WTC11 (cell line): ENCODE measurements around the gene SNRNP25. TPM values are rescaled to one million over a fixed set of nuclear protein-coding genes. Genes with fewer than 3 reads are reported as not detected.

Source experiments
- ATAC-seq: fragments of 200-7000 bp; cut with Tn5 transposase; 2 replicates; pipeline ENCODE4 v1.10.0; 2021; ENCODE audit warnings: mild to moderate bottlenecking, moderate library complexity
- CTCF ChIA-PET: fragments of 300-600 bp; sonication (Branson Sonifier 250); formaldehyde crosslinking; loops from one replicate; lab custom pipeline; 2021; ENCODE audit warnings: antibody characterized with exemption; lab: Charles Lee
- POLR2A ChIA-PET: fragments of 350-600 bp; sonication (Branson Sonifier 250); formaldehyde crosslinking; loops from one replicate; lab custom pipeline; 2021; ENCODE audit warnings: antibody characterized with exemption; lab: Charles Lee
- DNase-seq: peaks from one replicate; pipeline ENCODE4 v3.0.0; 2021; ENCODE audit warnings: low spot score
- H3K27ac Mint-ChIP-seq: 2 replicates; pipeline ENCODE4 v1.8.0; 2021; ENCODE audit warnings: mixed read lengths
- H3K27me3 Mint-ChIP-seq: 2 replicates; pipeline ENCODE4 v1.8.0; 2021; ENCODE audit warnings: low read depth, mild to moderate bottlenecking, moderate library complexity, mixed read lengths
- H3K36me3 Mint-ChIP-seq: 2 replicates; pipeline ENCODE4 v1.8.0; 2021; ENCODE audit warnings: mixed read lengths
- H3K4me1 Mint-ChIP-seq: 2 replicates; pipeline ENCODE4 v1.8.0; 2022; ENCODE audit warnings: mixed read lengths
- H3K4me3 Mint-ChIP-seq: 2 replicates; pipeline ENCODE4 v1.8.0; 2021; ENCODE audit warnings: mild to moderate bottlenecking, moderate library complexity, mixed read lengths
- H3K9me3 Mint-ChIP-seq: 2 replicates; pipeline ENCODE4 v1.8.0; 2021; ENCODE audit warnings: mixed read lengths
- ELF4 ChIP-seq: sonication (generic); formaldehyde crosslinking; IDR thresholded peaks from 2 replicates; pipeline ENCODE4 v1.8.1; 2022; ENCODE audit warnings: low read depth, mild to moderate bottlenecking, moderate library complexity, missing genetic modification reagents
- EMX1 ChIP-seq: fragments of 250-450 bp; sonication (Bioruptor Pico); IDR thresholded peaks from 2 replicates; pipeline ENCODE4 v1.8.0; 2021; ENCODE audit warnings: mild to moderate bottlenecking
- GABPB1 ChIP-seq: sonication (generic); formaldehyde crosslinking; IDR thresholded peaks from 2 replicates; pipeline ENCODE4 v1.8.1; 2023; ENCODE audit warnings: mild to moderate bottlenecking, missing genetic modification reagents
- JAZF1 ChIP-seq: fragments of 250-450 bp; sonication (Bioruptor Pico); IDR thresholded peaks from 2 replicates; pipeline ENCODE4 v1.9.0; 2021; ENCODE audit warnings: moderate library complexity, mild to moderate bottlenecking, inconsistent platforms
- KAT7 ChIP-seq: sonication (generic); formaldehyde crosslinking; IDR thresholded peaks from 2 replicates; pipeline ENCODE4 v1.8.1; 2023; ENCODE audit warnings: missing genetic modification reagents, mild to moderate bottlenecking, borderline replicate concordance
- MYBL2 ChIP-seq: sonication (generic); formaldehyde crosslinking; IDR thresholded peaks from 2 replicates; pipeline ENCODE4 v1.8.1; 2023; ENCODE audit warnings: mild to moderate bottlenecking, moderate library complexity, missing genetic modification reagents
- SMAD4 ChIP-seq: sonication (generic); formaldehyde crosslinking; IDR thresholded peaks from 2 replicates; pipeline ENCODE4 v1.8.0; 2022; ENCODE audit warnings: mild to moderate bottlenecking, missing genetic modification reagents
- TEAD1 ChIP-seq: sonication (generic); formaldehyde crosslinking; IDR thresholded peaks from 2 replicates; pipeline ENCODE4 v1.8.0; 2022; ENCODE audit warnings: mild to moderate bottlenecking, missing genetic modification reagents
- TP53 ChIP-seq: sonication (generic); formaldehyde crosslinking; IDR thresholded peaks from 2 replicates; pipeline ENCODE4 v1.8.1; 2023; ENCODE audit warnings: mild to moderate bottlenecking, missing genetic modification reagents
- ZBTB21 ChIP-seq: sonication (generic); formaldehyde crosslinking; IDR thresholded peaks from 2 replicates; pipeline ENCODE4 v1.8.1; 2023; ENCODE audit warnings: mild to moderate bottlenecking, missing genetic modification reagents, borderline replicate concordance
- ZNF317 ChIP-seq: sonication (generic); formaldehyde crosslinking; IDR thresholded peaks from 2 replicates; pipeline ENCODE4 v1.8.1; 2023; ENCODE audit warnings: low read depth, mild to moderate bottlenecking, moderate library complexity, missing genetic modification reagents, borderline replicate concordance
- ZNF416 ChIP-seq: fragments of 250-450 bp; sonication (Bioruptor Pico); IDR thresholded peaks from 2 replicates; pipeline ENCODE4 v1.9.0; 2021; ENCODE audit warnings: mild to moderate bottlenecking, inconsistent platforms
- total RNA-seq: library from RNA; stranded (reverse); gene quantifications from 3 replicates; pipeline ENCODE4 v1.2.3, GENCODE V29; 2021
- TF ChIP-seq, protein P1 (sequence below): fragments of 250-450 bp; sonication (Bioruptor Pico); IDR thresholded peaks from 2 replicates; pipeline ENCODE4 v1.9.0; 2021; ENCODE audit warnings: mild to moderate bottlenecking, borderline replicate concordance
- TF ChIP-seq, protein P2 (sequence below): fragments of 250-450 bp; sonication (Bioruptor Pico); IDR thresholded peaks from 2 replicates; pipeline ENCODE4 v1.9.0; 2021; ENCODE audit warnings: mild to moderate bottlenecking
- TF ChIP-seq, protein P3 (sequence below): sonication (generic); formaldehyde crosslinking; IDR thresholded peaks from 2 replicates; pipeline ENCODE4 v1.8.0; 2022; ENCODE audit warnings: mild to moderate bottlenecking, missing genetic modification reagents
- TF ChIP-seq, protein P4 (sequence below): sonication (generic); formaldehyde crosslinking; IDR thresholded peaks from 2 replicates; pipeline ENCODE4 v1.8.1; 2022; ENCODE audit warnings: low read depth, missing genetic modification reagents, borderline replicate concordance
- TF ChIP-seq, protein P5 (sequence below): sonication (generic); formaldehyde crosslinking; IDR thresholded peaks from 2 replicates; pipeline ENCODE4 v1.8.1; 2023; ENCODE audit warnings: mild to moderate bottlenecking, moderate library complexity, missing genetic modification reagents
- TF ChIP-seq, protein P6 (sequence below): fragments of 250-450 bp; sonication (Bioruptor Pico); IDR thresholded peaks from 2 replicates; pipeline ENCODE4 v1.9.0; 2021; ENCODE audit warnings: moderate library complexity, mild to moderate bottlenecking, inconsistent platforms, borderline replicate concordance

The SNRNP25 gene
- total RNA-seq, 1 experiment from 2014 or later: 55.9 TPM

DNA sequence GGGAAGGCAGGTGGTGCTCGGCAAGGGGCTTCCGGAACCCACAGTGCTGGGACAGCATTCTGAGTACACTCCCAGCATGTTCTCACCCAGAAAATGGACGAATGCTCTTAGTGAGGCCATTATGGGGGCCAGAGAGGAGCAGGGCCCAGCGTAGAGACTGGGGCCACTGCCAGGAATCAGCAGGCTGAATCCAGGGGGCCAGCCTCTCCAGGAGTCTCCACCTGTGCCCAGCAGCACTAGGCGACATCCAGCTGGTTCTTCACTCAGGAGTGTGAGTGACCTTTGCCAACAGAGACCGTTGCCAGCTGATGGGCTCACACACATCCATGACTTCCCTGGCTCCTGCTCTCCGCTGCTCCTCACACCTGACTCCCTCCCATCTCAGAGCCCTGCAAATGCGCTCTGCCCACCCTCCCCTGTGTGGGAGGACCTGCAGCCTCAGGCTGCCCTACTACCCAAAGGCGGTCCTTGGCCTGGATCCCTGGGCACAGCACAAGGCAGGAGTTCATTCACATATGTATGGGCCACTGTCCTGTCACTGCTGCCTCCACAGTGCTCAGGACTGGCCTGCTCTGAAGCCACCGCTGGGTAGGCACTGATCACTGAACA lies 13.7 kb downstream of the SNRNP25 start (continued):
- no peak for TF ChIP-seq ZBTB21 (CRISPR knock-in tag)
- no peak for TF ChIP-seq ZNF416 (CRISPR knock-in tag)
- TF ChIP-seq, protein P1, sequence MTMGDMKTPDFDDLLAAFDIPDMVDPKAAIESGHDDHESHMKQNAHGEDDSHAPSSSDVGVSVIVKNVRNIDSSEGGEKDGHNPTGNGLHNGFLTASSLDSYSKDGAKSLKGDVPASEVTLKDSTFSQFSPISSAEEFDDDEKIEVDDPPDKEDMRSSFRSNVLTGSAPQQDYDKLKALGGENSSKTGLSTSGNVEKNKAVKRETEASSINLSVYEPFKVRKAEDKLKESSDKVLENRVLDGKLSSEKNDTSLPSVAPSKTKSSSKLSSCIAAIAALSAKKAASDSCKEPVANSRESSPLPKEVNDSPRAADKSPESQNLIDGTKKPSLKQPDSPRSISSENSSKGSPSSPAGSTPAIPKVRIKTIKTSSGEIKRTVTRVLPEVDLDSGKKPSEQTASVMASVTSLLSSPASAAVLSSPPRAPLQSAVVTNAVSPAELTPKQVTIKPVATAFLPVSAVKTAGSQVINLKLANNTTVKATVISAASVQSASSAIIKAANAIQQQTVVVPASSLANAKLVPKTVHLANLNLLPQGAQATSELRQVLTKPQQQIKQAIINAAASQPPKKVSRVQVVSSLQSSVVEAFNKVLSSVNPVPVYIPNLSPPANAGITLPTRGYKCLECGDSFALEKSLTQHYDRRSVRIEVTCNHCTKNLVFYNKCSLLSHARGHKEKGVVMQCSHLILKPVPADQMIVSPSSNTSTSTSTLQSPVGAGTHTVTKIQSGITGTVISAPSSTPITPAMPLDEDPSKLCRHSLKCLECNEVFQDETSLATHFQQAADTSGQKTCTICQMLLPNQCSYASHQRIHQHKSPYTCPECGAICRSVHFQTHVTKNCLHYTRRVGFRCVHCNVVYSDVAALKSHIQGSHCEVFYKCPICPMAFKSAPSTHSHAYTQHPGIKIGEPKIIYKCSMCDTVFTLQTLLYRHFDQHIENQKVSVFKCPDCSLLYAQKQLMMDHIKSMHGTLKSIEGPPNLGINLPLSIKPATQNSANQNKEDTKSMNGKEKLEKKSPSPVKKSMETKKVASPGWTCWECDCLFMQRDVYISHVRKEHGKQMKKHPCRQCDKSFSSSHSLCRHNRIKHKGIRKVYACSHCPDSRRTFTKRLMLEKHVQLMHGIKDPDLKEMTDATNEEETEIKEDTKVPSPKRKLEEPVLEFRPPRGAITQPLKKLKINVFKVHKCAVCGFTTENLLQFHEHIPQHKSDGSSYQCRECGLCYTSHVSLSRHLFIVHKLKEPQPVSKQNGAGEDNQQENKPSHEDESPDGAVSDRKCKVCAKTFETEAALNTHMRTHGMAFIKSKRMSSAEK: no peak
- TF ChIP-seq GABPB1 (CRISPR knock-in tag): no peak
- TF ChIP-seq, protein P2, sequence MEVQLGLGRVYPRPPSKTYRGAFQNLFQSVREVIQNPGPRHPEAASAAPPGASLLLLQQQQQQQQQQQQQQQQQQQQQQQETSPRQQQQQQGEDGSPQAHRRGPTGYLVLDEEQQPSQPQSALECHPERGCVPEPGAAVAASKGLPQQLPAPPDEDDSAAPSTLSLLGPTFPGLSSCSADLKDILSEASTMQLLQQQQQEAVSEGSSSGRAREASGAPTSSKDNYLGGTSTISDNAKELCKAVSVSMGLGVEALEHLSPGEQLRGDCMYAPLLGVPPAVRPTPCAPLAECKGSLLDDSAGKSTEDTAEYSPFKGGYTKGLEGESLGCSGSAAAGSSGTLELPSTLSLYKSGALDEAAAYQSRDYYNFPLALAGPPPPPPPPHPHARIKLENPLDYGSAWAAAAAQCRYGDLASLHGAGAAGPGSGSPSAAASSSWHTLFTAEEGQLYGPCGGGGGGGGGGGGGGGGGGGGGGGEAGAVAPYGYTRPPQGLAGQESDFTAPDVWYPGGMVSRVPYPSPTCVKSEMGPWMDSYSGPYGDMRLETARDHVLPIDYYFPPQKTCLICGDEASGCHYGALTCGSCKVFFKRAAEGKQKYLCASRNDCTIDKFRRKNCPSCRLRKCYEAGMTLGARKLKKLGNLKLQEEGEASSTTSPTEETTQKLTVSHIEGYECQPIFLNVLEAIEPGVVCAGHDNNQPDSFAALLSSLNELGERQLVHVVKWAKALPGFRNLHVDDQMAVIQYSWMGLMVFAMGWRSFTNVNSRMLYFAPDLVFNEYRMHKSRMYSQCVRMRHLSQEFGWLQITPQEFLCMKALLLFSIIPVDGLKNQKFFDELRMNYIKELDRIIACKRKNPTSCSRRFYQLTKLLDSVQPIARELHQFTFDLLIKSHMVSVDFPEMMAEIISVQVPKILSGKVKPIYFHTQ (CRISPR knock-in tag): no peak

DNA sequence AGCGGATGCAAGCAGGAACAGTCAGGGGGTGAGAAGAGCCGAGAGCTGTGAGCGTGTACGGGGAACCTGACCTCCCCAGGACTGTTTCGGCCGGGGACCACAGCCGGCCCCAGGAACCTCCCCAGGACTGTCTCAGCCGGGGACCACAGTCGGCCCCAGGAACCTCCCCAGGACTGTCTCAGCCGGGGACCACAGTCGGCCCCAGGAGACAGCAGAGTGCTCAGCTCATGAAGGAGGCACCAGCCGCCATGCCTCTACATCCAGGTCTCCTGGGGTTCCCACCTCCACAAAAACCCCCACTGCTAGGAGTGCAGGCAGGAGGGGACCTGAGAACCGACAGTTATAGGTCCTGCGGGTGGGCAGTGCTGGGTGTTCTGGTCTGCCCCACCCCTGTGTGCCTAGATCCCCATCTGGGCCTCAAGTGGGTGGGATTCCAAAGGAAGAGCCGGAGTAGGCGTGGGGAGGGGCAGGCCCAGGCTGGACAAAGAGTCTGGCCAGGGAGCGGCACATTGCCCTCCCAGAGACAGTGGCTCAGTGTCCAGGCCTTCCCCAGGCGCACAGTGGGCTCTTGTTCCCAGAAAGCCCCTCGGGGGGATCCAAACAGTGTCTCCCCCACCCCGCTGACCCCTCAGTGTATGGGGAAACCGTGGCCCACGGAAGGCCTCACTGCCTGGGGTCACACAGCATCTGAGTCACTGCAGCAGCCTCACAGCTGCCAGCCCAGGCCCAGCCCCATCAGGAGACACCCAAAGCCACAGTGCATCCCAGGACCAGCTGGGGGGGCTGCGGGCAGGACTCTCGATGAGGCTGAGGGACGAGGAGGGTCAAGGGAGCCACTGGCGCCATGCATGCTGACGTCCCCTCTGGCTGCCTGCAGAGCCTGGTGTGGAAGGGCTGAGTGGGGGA lies 14.5 kb downstream of the SNRNP25 start:
- H3K27me3 Mint-ChIP-seq: no peaks in the 10 kb centered on the region
- ATAC-seq: no peak
- peaks cover 6% of the 10 kb centered on the region for H3K36me3 Mint-ChIP-seq
- H3K27ac Mint-ChIP-seq: peak overlapping the region; percentile 87
- no peak for DNase-seq
- no peak for TF ChIP-seq EMX1 (CRISPR knock-in tag)
- TF ChIP-seq, protein P3, sequence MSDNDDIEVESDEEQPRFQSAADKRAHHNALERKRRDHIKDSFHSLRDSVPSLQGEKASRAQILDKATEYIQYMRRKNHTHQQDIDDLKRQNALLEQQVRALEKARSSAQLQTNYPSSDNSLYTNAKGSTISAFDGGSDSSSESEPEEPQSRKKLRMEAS (CRISPR knock-in tag): no peak
- TF ChIP-seq, protein P4, sequence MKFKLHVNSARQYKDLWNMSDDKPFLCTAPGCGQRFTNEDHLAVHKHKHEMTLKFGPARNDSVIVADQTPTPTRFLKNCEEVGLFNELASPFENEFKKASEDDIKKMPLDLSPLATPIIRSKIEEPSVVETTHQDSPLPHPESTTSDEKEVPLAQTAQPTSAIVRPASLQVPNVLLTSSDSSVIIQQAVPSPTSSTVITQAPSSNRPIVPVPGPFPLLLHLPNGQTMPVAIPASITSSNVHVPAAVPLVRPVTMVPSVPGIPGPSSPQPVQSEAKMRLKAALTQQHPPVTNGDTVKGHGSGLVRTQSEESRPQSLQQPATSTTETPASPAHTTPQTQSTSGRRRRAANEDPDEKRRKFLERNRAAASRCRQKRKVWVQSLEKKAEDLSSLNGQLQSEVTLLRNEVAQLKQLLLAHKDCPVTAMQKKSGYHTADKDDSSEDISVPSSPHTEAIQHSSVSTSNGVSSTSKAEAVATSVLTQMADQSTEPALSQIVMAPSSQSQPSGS (CRISPR knock-in tag): no peak
- no peak for TF ChIP-seq SMAD4 (CRISPR knock-in tag)
- no peak for TF ChIP-seq ELF4 (CRISPR knock-in tag)
- TF ChIP-seq, protein P5, sequence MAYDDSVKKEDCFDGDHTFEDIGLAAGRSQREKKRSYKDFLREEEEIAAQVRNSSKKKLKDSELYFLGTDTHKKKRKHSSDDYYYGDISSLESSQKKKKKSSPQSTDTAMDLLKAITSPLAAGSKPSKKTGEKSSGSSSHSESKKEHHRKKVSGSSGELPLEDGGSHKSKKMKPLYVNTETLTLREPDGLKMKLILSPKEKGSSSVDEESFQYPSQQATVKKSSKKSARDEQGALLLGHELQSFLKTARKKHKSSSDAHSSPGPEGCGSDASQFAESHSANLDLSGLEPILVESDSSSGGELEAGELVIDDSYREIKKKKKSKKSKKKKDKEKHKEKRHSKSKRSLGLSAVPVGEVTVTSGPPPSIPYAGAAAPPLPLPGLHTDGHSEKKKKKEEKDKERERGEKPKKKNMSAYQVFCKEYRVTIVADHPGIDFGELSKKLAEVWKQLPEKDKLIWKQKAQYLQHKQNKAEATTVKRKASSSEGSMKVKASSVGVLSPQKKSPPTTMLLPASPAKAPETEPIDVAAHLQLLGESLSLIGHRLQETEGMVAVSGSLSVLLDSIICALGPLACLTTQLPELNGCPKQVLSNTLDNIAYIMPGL (CRISPR knock-in tag): no peak
- no peak for TF ChIP-seq KAT7 (CRISPR knock-in tag)
- TF ChIP-seq, protein P2 (CRISPR knock-in tag): no peak
- no peak for TF ChIP-seq MYBL2
- TF ChIP-seq JAZF1: no peak
- no peak for TF ChIP-seq ZNF317 (CRISPR knock-in tag)
- no peak for TF ChIP-seq TEAD1
- TF ChIP-seq TP53 (CRISPR knock-in tag): no peak
- TF ChIP-seq, protein P6, sequence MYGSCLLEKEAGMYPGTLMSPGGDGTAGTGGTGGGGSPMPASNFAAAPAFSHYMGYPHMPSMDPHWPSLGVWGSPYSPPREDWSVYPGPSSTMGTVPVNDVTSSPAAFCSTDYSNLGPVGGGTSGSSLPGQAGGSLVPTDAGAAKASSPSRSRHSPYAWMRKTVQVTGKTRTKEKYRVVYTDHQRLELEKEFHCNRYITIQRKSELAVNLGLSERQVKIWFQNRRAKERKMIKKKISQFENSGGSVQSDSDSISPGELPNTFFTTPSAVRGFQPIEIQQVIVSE: no peak
- peaks cover 29% of the 10 kb centered on the region for H3K4me1 Mint-ChIP-seq
- ChIA-PET POLR2A (interaction anchor here (1.3 kb wide), 1 partner anchor 15 kb away, joined by 4 read pairs; the partner anchor contains the start of genes POLR3K and SNRNP25), CTCF (interaction anchor here (0.6 to 16.9 kb wide), 10 partner anchors 7 to 178 kb away, joined by 3 to 493 read pairs (median 8); partner anchors contain the start of gene POLR3K)
- H3K9me3 Mint-ChIP-seq: no peaks in the 10 kb centered on the region
- no peak overlapping the region for H3K4me3 Mint-ChIP-seq
